NCI-H226 (cell line): ENCODE results near the gene AMPD3.
"Not testable (repeated sequence)": the region's sequence is repeated elsewhere in the genome, so short reads cannot be mapped to it uniquely, and the experiment has no call there.

ENCODE experiments used
- DNase-seq: peaks from one replicate; pipeline ENCODE4 v3.0.0-alpha.2; 2015

AMPD3 gene

GRCh38 chr11:10454878-10455631, at the start of gene AMPD3:
Gene AMPD3 (plus strand): TSS chr11:10455264. CDS start chr11:10461520, 6,256 bp downstream.
- DNase-seq, result peak; percentile 94

GRCh38 chr11:10405865-10406592, 49.0 kb upstream of the AMPD3 start:
- peak; percentile 73 for DNase-seq

- DNase-seq, result peak; percentile 49
Observed at GRCh38 chr11:10407055-10407454, 48.0 kb upstream of the AMPD3 start.

- no peak for DNase-seq
Observed at GRCh38 chr11:10407749-10408685, 47.0 kb upstream of the AMPD3 start.

GRCh38 chr11:10409207-10409661, 45.8 kb upstream of the AMPD3 start:
- DNase-seq, result no peak

- no peak for DNase-seq
Observed at GRCh38 chr11:10410106-10410843, 44.8 kb upstream of the AMPD3 start.

GRCh38 chr11:10410844-10411200, 44.2 kb upstream of the AMPD3 start:
- DNase-seq, result no peak

- no peak for DNase-seq
Observed at GRCh38 chr11:10412266-10412665, 42.8 kb upstream of the AMPD3 start.

GRCh38 chr11:10413268-10413667, 41.8 kb upstream of the AMPD3 start:
- no peak for DNase-seq

GRCh38 chr11:10414181-10414580, 40.9 kb upstream of the AMPD3 start:
- no peak for DNase-seq

- DNase-seq, result no peak
Observed at GRCh38 chr11:10414659-10415058, 40.4 kb upstream of the AMPD3 start.

- DNase-seq, result no peak
Observed at GRCh38 chr11:10415817-10416392, 39.2 kb upstream of the AMPD3 start.

GRCh38 chr11:10418259-10418949, 36.7 kb upstream of the AMPD3 start:
- DNase-seq, result no peak

- DNase-seq, result no peak
Observed at GRCh38 chr11:10418950-10419310, 36.1 kb upstream of the AMPD3 start.

- no peak for DNase-seq
Observed at GRCh38 chr11:10426475-10426874, 28.6 kb upstream of the AMPD3 start.

- DNase-seq, result no peak
Observed at GRCh38 chr11:10428453-10428852, 26.6 kb upstream of the AMPD3 start.

GRCh38 chr11:10429526-10429925, 25.5 kb upstream of the AMPD3 start:
- no peak for DNase-seq

GRCh38 chr11:10432493-10432892, 22.6 kb upstream of the AMPD3 start:
- no peak for DNase-seq

- DNase-seq, result no peak
Observed at GRCh38 chr11:10432971-10433370, 22.1 kb upstream of the AMPD3 start.

- DNase-seq, result no peak
Observed at GRCh38 chr11:10436224-10436623, 18.8 kb upstream of the AMPD3 start.

GRCh38 chr11:10436683-10437082, 18.4 kb upstream of the AMPD3 start:
- not testable (repeated sequence) for DNase-seq

GRCh38 chr11:10438458-10438857, 16.6 kb upstream of the AMPD3 start:
- DNase-seq, result no peak
